HG03159 (cell line): ENCODE measurements around the gene NCAPD3.
A peak's percentile ranks its signal among the peaks of the same experiment; 100 is the strongest.
"Not testable (repeated sequence)": the region's sequence is repeated elsewhere in the genome, so short reads cannot be mapped to it uniquely, and the experiment has no call there.

Source experiments
- ATAC-seq: cut with Tn5 transposase; IDR thresholded peaks from one replicate; pipeline ENCODE4 v1.9.1; 2021; ENCODE audit warnings: mild to moderate bottlenecking, moderate library complexity; ENCODE audit not compliant: unreplicated experiment

Gene NCAPD3

DNA sequence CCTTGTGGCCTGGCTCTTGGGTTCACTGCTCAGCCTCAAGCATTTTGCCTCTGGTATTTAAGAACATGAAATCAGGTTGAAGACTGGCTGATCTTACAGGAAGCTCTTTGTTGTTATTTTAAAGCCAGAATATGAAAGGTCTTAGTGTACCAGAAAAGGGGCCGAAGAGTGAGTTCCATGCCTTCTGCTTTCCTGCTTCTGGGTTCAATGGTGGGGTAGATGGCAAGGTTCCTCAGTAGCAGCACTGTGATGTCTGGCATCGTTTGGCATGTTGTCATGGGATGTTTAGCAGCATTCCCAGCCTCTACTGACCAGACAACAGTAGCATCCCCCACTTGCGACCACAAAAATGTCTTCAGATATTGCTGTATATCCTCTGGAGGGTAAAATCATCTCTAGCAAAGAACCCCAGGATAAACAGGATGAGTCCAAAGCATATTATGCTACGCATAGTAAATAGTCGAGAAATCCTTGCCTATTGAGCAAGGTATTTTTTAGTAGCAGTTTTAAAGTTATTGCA is 3.1 kb upstream of the NCAPD3 start:
- no peak for ATAC-seq

DNA sequence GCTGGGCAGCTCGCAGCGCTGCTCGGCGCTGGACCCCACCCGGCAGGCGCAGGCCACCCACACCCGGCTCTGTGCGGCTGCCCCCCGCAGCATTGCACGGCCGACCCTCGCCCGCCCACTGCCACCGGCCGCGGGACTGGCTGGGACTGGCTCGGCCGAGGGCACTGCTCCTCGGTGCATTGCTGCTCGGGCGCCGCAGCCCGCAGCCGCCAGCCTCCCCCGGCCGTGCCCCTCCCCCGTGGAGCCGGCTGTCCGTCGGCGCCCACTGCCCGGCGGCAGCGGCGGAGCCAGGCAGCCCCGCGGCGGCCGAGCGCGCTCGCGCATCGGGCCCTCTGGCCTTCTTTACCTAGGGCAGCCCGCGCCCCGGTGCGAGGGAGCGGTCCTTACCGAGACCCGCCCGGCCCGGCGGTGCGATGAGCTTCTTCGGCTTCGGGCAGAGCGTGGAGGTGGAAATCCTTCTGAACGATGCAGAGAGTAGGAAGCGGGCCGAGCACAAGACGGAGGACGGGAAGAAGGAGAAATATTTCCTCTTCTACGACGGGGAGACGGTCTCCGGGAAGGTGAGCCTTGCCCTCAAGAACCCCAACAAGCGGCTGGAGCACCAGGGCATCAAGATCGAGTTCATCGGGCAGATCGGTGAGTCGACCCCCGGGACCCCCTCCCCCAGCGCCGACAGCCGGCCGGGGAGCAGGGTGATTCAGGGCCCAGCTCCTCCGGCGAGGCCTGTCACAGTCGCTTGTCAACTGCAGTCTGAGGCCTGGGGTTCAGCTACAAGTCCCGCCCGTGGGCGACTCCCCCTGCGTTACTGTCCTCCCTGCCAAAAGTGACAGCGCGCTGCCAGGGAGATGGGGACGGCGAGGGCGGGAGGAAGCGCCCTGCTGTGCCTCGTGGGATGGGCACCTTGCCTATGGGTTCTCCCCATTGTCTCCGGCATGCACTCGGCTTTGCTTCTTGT is 1.2 kb upstream of the NCAPD3 start:
- ATAC-seq: peak; percentile 16

DNA sequence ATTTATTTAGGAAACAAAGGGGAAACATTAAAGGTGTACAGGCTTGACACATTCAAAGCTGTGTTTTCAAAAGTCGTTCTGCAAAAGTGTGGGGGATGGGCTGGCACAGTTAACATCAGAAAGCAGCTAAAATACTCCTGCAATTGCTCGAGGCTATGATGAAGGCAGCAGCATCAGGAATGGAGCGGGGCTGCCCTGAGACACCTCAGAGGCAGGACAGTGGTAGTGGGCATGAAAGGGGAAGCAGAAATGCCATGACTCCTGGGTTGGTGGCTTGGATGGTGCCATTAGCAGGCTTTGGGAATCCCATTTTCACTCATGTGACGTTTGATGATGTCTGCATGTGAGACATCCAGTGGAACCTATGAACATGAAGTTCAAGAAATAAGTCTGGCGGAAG is 646 bp downstream of the NCAPD3 start:
- no peak for ATAC-seq

DNA sequence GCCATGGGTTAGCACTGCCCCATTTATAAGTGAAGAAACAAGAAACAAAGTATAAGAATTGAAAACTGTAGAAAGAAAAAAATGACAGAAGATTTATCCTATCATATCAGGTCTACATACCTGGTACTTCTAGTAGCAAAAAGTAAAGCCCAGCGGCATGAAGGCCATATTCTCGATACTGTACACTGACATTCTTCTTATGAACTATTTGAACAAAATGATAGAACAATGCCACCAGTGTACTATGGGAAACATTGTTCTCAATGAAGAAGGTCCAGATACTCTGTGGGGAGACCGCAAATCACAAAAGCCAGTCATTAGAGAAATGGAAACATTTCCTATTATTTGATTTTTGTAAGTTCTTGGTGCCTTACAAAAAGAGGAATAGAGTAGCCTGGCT is 7.0 kb downstream of the NCAPD3 start:
- no peak for ATAC-seq

DNA sequence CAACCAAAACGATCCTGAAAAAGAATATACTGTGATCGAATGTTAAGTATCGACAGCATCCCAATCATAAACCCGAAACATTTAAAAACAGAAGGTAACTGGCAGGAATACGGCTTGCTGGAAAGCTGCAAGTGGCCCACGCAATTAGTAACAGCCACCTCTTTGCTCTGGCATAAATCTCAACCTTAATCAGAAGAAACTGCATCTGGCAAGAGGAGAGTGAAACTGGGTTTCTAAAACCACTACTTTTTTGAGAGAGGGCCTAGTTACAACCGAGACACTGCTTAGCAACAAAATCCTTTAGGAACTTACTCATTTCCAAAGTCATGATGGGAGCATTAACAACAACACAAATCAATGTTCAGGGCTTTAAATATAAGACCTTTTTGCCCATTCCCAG is 7.9 kb downstream of the NCAPD3 start:
- ATAC-seq: no peak

DNA sequence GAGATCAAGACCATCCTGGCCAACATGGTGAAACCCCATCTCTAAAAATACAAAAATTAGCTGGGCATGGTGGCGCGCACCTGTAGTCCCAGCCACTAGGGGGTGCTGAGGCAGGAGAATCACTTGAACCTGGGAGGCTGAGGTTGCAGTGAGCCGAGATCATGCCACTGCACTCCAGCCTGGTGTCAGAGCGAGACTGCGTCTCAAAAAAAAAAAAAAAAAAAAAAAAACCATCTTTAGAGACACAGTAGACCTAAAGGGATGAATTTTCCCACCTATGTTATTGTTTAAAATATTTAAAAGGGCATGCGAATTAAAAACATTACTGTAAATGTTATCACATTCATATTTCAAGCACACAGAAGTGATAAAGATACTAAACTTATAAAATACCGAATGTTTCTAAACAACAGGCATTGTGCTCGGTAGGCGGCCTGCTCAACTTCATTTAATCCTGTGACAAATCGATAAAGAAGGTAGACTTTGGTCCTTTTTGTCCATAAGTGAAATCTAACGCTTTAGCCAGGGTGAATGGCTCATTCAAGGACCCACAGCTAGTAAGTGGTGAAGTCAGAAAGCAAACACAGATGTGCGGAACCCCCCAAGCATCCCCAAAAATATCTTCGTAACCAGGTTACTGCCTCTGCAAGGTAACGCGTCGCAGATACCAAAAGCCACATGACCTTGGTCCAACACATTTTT is 16.1 kb downstream of the NCAPD3 start:
- no peak for ATAC-seq

DNA sequence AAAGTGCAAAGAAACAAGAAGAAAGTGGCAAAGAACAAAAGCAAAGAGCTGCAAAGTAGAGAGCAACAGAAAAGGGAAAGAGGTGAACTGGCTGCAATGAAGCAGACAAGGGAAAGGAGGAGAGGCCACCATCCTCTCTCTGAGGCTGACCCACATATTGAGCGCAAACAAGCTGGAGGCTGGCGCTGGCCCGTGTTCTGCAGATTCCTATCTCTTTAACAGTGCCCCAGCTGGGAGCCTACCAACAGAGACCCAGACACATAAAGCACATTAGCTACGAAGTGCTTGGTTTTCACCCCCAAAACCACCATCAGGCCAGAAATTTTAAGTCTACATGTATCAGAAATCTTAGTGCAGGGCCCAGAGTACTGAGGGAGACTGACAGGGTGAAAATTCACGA is 17.6 kb downstream of the NCAPD3 start:
- no peak for ATAC-seq

DNA sequence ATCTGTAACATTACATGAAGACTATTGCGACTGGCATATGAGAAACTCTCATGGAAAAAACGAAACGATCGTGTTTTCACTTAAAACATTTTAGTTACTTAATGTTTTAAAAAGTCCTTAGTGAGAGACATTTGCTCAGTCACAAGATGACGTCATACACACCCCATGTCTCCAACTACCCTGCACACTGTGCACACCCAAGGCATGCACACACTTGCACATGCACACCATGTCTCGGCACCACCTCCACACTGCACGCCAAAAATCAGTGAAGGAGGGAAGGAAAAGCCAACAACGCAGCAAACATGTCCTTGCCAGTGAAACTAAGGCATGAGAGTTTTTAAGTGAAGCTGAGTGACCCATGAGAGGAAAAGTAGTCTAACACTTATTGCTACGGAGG is 18.0 kb downstream of the NCAPD3 start:
- ATAC-seq: no peak

DNA sequence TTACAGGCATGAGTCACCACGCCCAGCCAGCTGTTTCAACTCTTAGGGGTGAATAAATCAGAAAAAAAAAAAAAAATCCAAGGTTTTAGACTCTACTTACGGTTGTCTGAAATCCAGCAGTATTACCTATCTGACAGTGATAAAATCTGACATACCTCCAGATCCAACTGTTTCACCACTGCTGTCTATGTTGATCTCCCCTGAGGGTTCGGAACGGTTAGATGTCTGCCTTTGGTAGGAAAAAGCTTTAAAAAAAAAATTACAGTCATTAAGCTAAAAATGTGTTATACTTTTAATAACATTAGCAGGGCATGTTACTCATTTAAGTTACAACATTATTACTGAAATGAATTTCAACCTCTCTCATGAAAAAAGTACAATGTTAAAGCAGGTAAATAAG is 21.1 kb downstream of the NCAPD3 start:
- no peak for ATAC-seq

DNA sequence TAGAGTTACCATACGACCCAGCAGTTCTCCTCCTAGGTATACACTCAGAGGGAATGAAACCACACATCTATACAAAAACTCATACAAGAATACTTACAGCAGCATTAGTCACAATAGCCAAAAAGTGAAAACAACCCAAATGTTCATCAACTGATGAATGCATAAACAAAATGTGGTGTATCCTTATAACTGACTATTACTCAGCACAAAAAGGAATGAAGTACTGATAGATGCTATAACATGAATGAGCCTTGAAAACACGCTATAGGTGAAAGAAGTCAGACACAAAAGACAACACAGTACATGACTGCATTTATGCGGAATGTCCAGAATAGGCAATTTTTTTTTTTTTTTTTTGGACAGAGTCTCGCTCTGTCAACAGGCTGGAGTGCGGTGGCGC is 23.1 kb downstream of the NCAPD3 start:
- no peak for ATAC-seq

DNA sequence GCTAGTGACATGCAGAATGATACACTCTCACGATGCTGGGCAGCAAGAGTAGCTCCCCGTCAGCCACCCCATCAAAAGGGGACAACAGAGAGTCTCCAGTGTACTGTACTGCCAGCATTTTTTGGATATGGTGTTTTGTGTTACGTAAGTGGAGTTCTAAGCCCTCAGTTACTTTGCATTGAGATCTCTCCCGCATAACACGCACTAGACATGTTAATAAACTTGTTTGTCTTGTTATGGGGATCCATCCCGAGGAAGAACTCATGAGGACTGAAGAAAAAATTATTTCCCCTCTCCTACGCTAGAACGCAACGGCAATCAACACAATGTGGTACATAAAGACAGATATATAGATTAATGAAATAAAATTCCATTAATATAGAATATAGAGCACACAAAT is 24.2 kb downstream of the NCAPD3 start:
- no peak for ATAC-seq

DNA sequence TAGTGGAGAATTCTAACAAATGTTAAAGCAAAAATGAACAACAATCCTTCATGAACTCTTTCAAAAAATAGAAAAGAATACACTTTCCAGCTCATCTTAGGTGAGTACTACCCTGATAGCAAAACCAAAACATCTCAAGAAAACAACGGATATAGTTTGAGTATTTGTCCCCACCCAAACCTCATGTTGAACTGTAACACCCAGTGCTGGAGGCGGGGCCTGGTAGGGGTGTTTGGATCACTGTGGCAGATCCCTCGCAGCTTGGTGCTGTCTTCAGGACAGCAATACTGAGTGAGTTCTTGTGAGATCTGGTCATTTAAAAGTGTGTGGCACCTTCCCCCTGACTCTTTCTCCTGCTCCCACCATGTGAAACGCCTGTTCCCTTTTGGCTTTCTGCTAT is 27.0 kb downstream of the NCAPD3 start:
- no peak for ATAC-seq

DNA sequence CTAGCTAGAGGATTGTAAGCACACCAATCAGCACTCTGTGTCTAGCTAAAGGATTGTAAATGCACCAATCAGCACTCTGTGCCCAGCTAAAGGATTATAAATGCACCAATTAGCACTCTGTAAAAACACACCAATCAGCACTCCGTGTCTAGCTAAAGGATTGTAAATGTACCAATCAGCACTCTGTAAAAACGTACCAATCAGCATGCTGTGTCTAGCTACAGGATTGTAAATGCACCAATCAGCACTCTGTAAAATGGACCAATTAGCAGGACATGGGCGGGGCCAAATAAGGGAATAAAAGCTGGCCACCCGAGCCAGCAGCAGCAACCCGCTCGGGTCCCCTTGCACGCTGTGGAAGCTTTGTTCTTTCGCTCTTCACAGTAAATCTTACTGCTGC is 35.7 kb downstream of the NCAPD3 start:
- ATAC-seq: not testable (repeated sequence)

DNA sequence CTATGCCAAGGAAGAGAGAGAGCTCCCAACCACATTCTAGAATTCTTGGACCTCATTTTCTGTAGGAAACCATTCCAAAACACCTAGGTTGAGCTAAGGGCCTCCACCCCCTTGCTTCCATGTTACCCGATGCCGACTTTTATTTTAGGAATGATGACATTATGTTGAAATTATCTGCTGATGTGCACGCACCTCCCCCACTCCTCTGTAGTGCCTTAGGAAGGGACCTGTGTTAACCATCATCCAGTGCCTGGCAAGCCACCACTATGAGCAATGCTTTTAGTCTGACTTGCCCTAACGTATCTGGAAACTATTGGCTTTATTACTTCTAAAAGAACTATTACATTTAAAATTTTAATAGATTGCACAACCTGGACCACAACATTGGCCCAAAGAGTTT is 42.1 kb downstream of the NCAPD3 start:
- no peak for ATAC-seq

DNA sequence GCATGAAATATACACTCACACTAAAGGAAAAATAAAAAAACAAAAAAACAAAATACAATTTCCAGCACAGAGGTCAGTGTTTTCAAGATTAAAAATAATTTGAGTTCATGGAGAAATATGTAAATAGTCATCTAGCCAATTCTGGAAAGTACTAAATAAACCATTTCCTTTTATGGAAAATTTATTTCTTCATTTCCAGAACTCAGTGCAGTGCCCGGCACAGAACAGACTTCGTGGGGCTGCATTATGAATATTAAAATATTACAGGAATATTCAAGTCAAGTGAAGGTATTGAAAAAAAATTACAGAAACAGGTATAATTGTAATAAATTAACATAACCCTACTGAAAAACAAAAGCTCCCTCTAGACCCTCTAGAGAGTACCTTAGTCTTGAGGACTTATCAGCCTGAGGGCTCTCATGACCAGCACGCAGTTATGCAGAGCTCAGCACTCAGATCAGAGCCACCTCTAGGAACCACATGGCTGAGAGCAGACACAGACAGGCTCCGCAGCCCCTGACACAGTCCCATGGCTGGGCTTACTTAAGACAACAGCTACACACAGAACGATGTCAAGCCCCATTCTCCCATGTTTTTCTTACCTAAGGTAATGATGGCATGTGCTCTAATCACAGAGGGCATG is 45.6 kb downstream of the NCAPD3 start:
- no peak for ATAC-seq

DNA sequence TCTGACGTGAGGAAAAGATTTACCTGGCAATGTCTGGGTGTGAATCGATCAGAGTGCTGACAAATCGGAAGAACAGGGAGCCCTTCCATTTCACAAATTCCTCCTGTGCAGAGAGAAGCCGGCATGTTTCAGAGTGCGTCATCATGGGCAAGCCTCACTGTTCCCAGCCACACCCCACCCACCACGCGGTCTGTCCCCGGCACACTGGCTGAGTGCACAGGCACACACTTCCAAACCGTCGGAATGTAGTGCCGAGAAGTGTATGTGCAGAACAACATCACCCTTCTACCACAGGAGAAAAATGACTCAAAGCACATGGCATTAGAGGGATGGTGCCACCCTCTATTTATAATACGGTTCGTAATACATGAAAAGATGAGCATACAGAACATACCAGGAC is 47.5 kb downstream of the NCAPD3 start:
- ATAC-seq: no peak

DNA sequence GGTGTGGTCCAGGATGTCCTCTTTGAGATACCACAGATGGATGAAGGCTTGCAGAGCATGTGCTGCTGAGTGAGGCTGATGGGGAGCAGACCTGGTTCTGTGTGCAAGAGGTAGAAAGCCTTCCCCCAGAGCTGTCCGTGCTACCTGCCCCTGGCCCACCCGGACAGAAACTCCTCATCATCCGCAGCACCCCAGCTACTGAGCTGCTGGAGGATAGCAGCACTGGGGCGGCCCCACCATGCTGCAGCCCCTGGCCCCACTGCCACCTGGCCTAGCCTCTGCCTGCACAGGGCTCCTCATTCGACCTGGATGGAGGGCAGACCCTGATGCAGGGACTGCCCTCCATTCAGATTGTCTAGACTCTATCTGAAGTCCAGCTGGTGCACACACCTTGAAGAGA is 50.5 kb downstream of the NCAPD3 start:
- no peak for ATAC-seq

DNA sequence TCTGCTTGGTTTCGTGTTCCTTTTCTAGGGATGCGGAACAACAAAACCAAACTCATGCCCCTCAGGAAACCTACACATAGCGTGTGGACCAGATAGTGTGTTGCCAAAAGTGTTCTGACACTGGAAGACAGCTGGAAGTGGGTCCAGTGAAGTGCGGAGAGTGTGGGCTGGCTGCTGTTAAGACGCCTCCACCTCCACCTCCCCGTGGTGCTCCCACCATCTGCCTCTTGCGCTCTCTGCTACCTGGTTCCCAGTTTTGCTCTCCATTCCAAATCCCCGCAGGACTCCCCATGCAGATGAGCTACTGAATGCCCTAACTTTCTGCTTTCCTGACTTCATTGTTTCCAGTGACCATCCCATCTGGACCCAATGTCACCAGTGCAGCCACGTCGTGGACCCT is 51.8 kb downstream of the NCAPD3 start:
- ATAC-seq: no peak

DNA sequence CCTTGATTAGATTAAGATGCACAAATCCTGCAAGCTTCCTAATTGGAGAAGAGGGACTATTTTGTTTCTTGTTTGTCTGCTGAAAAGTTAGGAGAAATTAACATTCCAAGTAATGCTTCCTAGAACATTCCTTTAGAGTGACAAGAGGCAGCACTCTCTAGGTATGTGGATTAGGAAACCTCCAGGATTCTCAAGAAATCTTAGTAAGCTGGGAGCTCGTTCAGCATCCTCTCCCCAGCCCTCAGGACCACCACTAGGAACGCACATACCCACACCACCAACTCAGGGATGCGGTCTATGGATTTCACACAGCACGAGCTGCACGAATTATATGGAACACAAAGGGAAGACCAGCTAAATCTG is 52.9 kb downstream of the NCAPD3 start:
- ATAC-seq: no peak

DNA sequence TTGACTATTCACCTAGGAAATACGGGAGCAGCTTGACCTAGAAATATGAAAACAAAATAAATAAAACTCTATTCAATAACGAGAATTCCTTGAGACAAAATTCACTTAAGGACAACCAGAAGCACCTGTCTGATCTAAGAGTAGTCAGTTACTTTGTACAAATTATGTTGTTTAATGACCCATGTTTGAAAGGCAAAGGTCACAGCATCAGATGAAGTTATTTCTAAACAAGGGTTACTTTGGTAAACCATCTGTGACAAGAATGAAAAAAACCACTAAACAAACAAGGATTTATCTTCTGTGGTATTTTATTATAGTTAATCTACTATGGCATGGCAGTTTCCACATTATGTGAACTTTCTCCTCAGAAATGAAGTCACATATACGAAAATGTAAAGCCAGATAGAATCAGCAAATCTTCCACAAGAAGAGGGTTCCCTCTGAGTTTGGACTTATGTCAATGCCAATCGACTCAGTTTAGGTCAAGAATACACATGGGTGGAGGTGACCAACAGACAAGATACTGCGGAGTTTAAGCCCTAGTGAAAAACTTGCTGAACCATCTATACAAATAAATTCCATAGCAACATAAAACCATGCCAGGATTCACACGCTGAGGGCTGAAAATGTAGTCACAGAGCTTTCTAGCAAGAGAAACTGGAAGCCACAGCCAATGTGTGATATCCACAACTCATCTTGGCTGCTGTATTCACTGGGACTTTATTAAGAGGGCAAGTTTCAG is 53.4 kb downstream of the NCAPD3 start:
- ATAC-seq: no peak
